Right lobe of liver (tissue), 4 donors: Measurements from ENCODE around the gene SLC20A1.

Source experiments
- CTCF ChIP-seq, 4 donors: fragments of 200-600 bp in 3 of 4; fragments of 450-650 bp in 1 of 4; IDR thresholded peaks; one replicate each; pipeline versions ENCODE4 v1.5.1 to v1.8.0; 2016 to 2022; ENCODE audit warnings: antibody characterized with exemption in 4 of 4, mild to moderate bottlenecking in 2 of 4
- POLR2A ChIP-seq: fragments of 450-650 bp; IDR thresholded peaks from one replicate; pipeline ENCODE4 v1.6.1; 2017; ENCODE audit warnings: antibody characterized with exemption, mild to moderate bottlenecking
- donor health status: DM: no; HTN: no; CAD: no.
- donor health status: DM: no; HTN: no; CAD: no.
- donor health status: DM: no; HTN: yes; CAD: no.

GRCh38 chr2:112658301-112658700 is 12.6 kb downstream of the SLC20A1 start:
- TF ChIP-seq CTCF (IDR thresholded peaks at IDR 0.05) (no peak), POLR2A (no peak)
